Naive thymus-derived CD4-positive, alpha-beta T cell (primary cell): Measurements from ENCODE around the gene SCP2. TPM values are rescaled to one million over a fixed set of nuclear protein-coding genes. Genes with fewer than 3 reads are reported as not detected.
A peak's percentile ranks its signal among the peaks of the same experiment; 100 is the strongest.

Experiments
- ATAC-seq: fragments of 150-1000 bp; cut with Tn5 transposase; 2 replicates; pipeline ENCODE4 v1.10.0; 2021; ENCODE audit warnings: mild to moderate bottlenecking, moderate library complexity
- CTCF ChIA-PET: fragments of 350-600 bp; sonication (Branson Sonifier 250); formaldehyde crosslinking; loops from one replicate; lab custom pipeline; 2021; ENCODE audit warnings: antibody characterized with exemption; lab: Charles Lee
- POLR2A ChIA-PET: fragments of 350-600 bp; sonication (Branson Sonifier 250); formaldehyde crosslinking; loops from one replicate; lab custom pipeline; 2021; ENCODE audit warnings: antibody characterized with exemption, inconsistent platforms; lab: Charles Lee
- DNase-seq, 9 donors: peaks; one replicate each; pipeline versions ENCODE4 v3.0.0 to v3.0.0-alpha.2; 2020 to 2022; ENCODE audit warnings: mixed read lengths in 1 of 9
- H3K27ac ChIP-seq: one replicate; pipeline ENCODE4 v1.7.0; 2013; ENCODE audit warnings: mild to moderate bottlenecking, low read depth, low read length, moderate library complexity
- H3K27me3 ChIP-seq, 2 donors: one replicate each; pipeline ENCODE4 v1.7.0; 2013; ENCODE audit warnings: low read length in 2 of 2, mild to moderate bottlenecking in 2 of 2, moderate library complexity in 2 of 2; ENCODE audit not compliant: control insufficient read depth in 2 of 2, insufficient read depth in 2 of 2
- H3K36me3 ChIP-seq, 3 experiments: 1 replicate in 2 of 3; 2 replicates in 1 of 3; pipeline ENCODE4 v1.7.0; 2013; ENCODE audit warnings: low read length in 3 of 3, mild to moderate bottlenecking in 3 of 3, moderate library complexity in 1 of 3; ENCODE audit not compliant: insufficient read depth in 3 of 3, control insufficient read depth in 2 of 3
- H3K4me1 ChIP-seq, 2 donors: one replicate each; pipeline ENCODE4 v1.7.0; 2013; ENCODE audit warnings: low read length in 2 of 2, mild to moderate bottlenecking in 2 of 2, moderate library complexity in 1 of 2; ENCODE audit not compliant: control insufficient read depth in 2 of 2, insufficient read depth in 2 of 2
- H3K4me3 ChIP-seq: 2 replicates; pipeline ENCODE4 v1.7.0; 2013; ENCODE audit warnings: mild to moderate bottlenecking, low read length
- H3K9me3 ChIP-seq, 3 experiments: 1 replicate in 2 of 3; 2 replicates in 1 of 3; pipeline ENCODE4 v1.7.0; 2013; ENCODE audit warnings: low read length in 3 of 3; ENCODE audit not compliant: control insufficient read depth in 2 of 3
- H3K27ac Mint-ChIP-seq, 9 donors: one replicate each; pipeline ENCODE4 v1.8.0; 2020 to 2022; ENCODE audit warnings: mixed read lengths in 9 of 9, mild to moderate bottlenecking in 8 of 9, moderate library complexity in 5 of 9, inconsistent platforms in 2 of 9
- H3K27me3 Mint-ChIP-seq, 5 donors: one replicate each; pipeline ENCODE4 v1.8.0; 2021 to 2022; ENCODE audit warnings: mixed read lengths in 5 of 5, mild to moderate bottlenecking in 1 of 5
- H3K36me3 Mint-ChIP-seq, 5 donors: one replicate each; pipeline ENCODE4 v1.8.0; 2020 to 2022; ENCODE audit warnings: mixed read lengths in 5 of 5, mild to moderate bottlenecking in 3 of 5, inconsistent platforms in 1 of 5
- H3K4me1 Mint-ChIP-seq, 7 donors: one replicate each; pipeline ENCODE4 v1.8.0; 2020 to 2022; ENCODE audit warnings: mixed read lengths in 7 of 7, mild to moderate bottlenecking in 3 of 7, inconsistent platforms in 1 of 7
- H3K4me3 Mint-ChIP-seq, 10 donors: one replicate each; pipeline ENCODE4 v1.8.0; 2020 to 2022; ENCODE audit warnings: mild to moderate bottlenecking in 10 of 10, mixed read lengths in 10 of 10, moderate library complexity in 6 of 10, inconsistent platforms in 2 of 10
- H3K9me3 Mint-ChIP-seq, 11 donors: one replicate each; pipeline ENCODE4 v1.8.0; 2020 to 2022; ENCODE audit warnings: mixed read lengths in 11 of 11, mild to moderate bottlenecking in 4 of 11, inconsistent platforms in 1 of 11, moderate library complexity in 1 of 11
- intact Hi-C, 2 donors: fragments of 100-400 bp; cut with micrococcal nuclease; formaldehyde crosslinking; loops; one replicate each; pipeline ENCODE4 v1.15.1; 2023
- polyA plus RNA-seq, 2 donors: library from polyadenylated mRNA; unstranded; fragments of 300-500 nt; fragmentation: Illumina TruSeq; gene quantifications; one replicate each; pipeline ENCODE4 v1.2.3, GENCODE V29; 2021
- total RNA-seq, 6 experiments: library from RNA in 5 of 6; stranded (reverse) in 5 of 6; gene quantifications; 1 replicate in 5 of 6; 2 replicates in 1 of 6; pipeline ENCODE4 v1.2.3 and lab custom pipeline; 2021 to 2026

Gene SCP2
- total and polyA plus RNA-seq, 7 experiments from 2014 or later = 39.4 to 163 (median 69.6) TPM

GRCh38 chr1:53066488-53066887, 139.4 kb downstream of the SCP2 start:
- no peaks in the 10 kb centered on the region for H3K9me3 ChIP-seq
- Mint-ChIP-seq H3K27me3 (peaks cover 18 to 34% (median 29%) of the 10 kb centered on the region in 5 donors), H3K4me1 (peaks cover 0 to 15% (median 10%) of the 10 kb centered on the region in 7 donors), H3K4me3 (no peak overlapping the region), H3K27ac (no peak overlapping the region), H3K36me3 (no peaks in the 10 kb centered on the region), H3K9me3 (no peaks in the 10 kb centered on the region)
- H3K4me3 ChIP-seq = no peak overlapping the region
- POLR2A ChIA-PET = no interaction called here
- H3K4me1 ChIP-seq = peaks cover 0 to 9% of the 10 kb centered on the region in 2 donors
- H3K27ac ChIP-seq = no peak overlapping the region
- H3K36me3 ChIP-seq = no peaks in the 10 kb centered on the region
- peaks cover 0 to 14% of the 10 kb centered on the region in 2 donors for H3K27me3 ChIP-seq
- intact Hi-C loops = no loop called here
- CTCF ChIA-PET = interaction anchor here (0.6 kb wide), 1 partner anchor 1950 kb away, joined by 3 read pairs; no protein-coding TSS in a partner anchor
- DNase-seq (no peak), ATAC-seq (no peak)

DNA sequence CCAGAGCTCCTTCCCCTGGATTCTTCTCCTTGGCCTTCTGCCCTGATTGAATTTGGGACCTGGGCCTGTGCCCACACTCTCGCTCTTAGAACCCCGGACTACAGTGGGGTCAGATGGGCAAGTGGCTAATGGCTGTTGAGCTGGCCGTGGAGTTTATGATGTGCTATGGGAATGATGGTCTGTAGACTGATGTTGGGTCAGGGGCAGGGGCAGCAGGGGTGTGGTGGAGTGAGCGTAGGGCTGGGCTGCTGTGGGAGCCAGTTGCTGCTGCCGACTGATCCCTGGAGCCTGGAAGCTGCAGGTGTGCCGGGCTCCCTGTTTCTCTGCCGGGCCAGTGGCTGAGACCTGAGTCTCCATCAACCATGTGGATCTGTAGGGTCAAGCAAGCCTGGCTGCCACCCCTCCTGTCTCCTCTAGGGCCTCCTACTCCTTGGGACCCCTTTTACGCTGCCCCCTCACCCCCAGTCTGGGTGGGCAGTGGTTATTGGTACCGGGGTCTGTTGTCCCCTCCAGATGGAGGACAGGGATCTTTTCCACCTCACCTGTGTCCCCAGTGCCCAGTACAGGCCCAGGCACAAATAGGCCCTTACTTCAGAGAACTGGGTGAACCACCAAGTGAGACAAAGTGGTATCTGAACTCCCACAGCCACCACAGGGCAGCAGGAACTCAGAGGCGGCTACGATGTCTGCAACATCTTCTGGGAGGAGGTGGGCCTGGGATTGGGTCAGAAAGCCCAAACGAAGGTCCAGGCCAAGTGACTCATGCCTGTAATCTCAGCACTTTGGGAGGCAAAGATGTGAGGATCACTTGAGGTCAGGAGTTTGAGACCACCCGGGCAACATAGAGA, 140.0 kb downstream of the SCP2 start:
- Histone ChIP-seq H3K27me3 (peaks cover 0 to 14% of the 10 kb centered on the region in 2 donors), H3K4me3 (no peak overlapping the region), H3K9me3 (no peaks in the 10 kb centered on the region), H3K36me3 (no peaks in the 10 kb centered on the region), H3K4me1 (peaks cover 0 to 9% of the 10 kb centered on the region in 2 donors), H3K27ac (no peak overlapping the region)
- ChIA-PET CTCF (no interaction called here), POLR2A (no interaction called here)
- H3K27me3 Mint-ChIP-seq = peaks cover 18 to 32% (median 28%) of the 10 kb centered on the region in 5 donors
- H3K9me3 Mint-ChIP-seq = no peaks in the 10 kb centered on the region
- DNase-seq (no peak), ATAC-seq (no peak)
- H3K27ac Mint-ChIP-seq = no peak overlapping the region
- H3K36me3 Mint-ChIP-seq = no peaks in the 10 kb centered on the region
- intact Hi-C loops = no loop called here
- no peak overlapping the region for H3K4me3 Mint-ChIP-seq
- peaks cover 0 to 12% (median 9%) of the 10 kb centered on the region in 7 donors for H3K4me1 Mint-ChIP-seq

- H3K27ac Mint-ChIP-seq = no peak overlapping the region
These were observed 140.8 kb downstream of the SCP2 start for GRCh38 chr1:53067886-53068285.

DNA sequence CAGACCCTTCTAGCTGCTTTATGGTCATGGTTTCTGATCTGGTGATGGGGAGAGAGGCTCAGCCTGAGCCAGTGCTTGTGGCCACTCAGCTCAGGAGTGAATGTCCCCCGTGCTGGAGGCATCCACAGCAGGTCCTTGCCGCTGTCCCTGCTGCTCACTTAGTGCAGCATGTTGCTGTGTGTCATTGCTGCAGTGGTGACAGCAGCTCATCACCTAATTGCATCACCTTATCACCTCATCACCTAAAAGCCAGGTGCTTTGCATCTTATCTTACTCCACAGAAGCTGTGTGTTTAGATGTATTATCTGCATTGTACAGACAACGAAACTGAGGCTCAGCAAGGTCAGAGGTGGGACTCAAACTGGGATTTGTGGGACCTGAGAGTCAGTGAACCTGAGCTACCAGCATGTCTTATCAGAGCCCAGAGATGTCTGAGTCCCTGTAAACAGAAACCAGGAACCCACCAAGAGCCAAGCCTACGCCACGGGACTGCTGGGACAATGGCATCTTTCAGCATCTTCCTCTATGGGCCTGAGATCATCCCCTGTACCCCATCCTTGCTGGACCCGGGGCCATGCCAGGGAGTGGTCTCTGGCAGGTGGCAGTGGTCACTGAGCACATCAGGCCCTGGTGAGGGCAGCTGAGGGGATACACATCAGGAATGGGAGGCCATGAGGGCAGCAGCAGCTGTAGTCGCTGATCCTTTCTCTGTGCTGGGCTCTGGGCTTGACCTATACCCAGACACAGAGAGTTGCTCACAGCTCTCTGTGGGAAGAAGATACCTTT, 141.4 kb downstream of the SCP2 start:
- Mint-ChIP-seq H3K9me3 (no peaks in the 10 kb centered on the region), H3K4me1 (peaks cover 0 to 7% (median 3%) of the 10 kb centered on the region in 7 donors), H3K4me3 (no peak overlapping the region), H3K27ac (no peak overlapping the region), H3K27me3 (peaks cover 12 to 24% (median 21%) of the 10 kb centered on the region in 5 donors), H3K36me3 (no peaks in the 10 kb centered on the region)
- DNase-seq (peak in 1 of 9 donors; percentile 4), ATAC-seq (no peak)
- no peak overlapping the region for H3K4me3 ChIP-seq
- no peaks in the 10 kb centered on the region for H3K4me1 ChIP-seq
- no peaks in the 10 kb centered on the region for H3K36me3 ChIP-seq
- H3K27me3 ChIP-seq = peaks cover 0 to 5% of the 10 kb centered on the region in 2 donors
- ChIA-PET POLR2A (no interaction called here), CTCF (no interaction called here)
- no peaks in the 10 kb centered on the region for H3K9me3 ChIP-seq
- intact Hi-C loops = no loop called here
- no peak overlapping the region for H3K27ac ChIP-seq

More at GRCh38 chr1:53067886-53068285, 140.8 kb downstream of the SCP2 start:
- ChIA-PET CTCF (no interaction called here), POLR2A (no interaction called here)
- Histone ChIP-seq H3K4me1 (peaks cover 0 to 1% of the 10 kb centered on the region in 2 donors), H3K27me3 (peaks cover 0 to 10% of the 10 kb centered on the region in 2 donors), H3K36me3 (no peaks in the 10 kb centered on the region), H3K27ac (no peak overlapping the region), H3K4me3 (no peak overlapping the region), H3K9me3 (no peaks in the 10 kb centered on the region)
- ATAC-seq = no peak
- no peaks in the 10 kb centered on the region for H3K9me3 Mint-ChIP-seq
- no peak overlapping the region for H3K4me3 Mint-ChIP-seq
- H3K27me3 Mint-ChIP-seq = peaks cover 18 to 30% (median 27%) of the 10 kb centered on the region in 5 donors
- no peak for DNase-seq
- H3K36me3 Mint-ChIP-seq = no peaks in the 10 kb centered on the region
- intact Hi-C loops = no loop called here
- H3K4me1 Mint-ChIP-seq = peaks cover 0 to 12% (median 9%) of the 10 kb centered on the region in 7 donors

- POLR2A ChIA-PET = no interaction called here
- H3K9me3 Mint-ChIP-seq = no peaks in the 10 kb centered on the region
- no peaks in the 10 kb centered on the region for H3K36me3 ChIP-seq
- CTCF ChIA-PET = no interaction called here
- H3K27me3 Mint-ChIP-seq = peaks cover 7 to 17% (median 13%) of the 10 kb centered on the region in 5 donors
- H3K4me3 Mint-ChIP-seq = no peak overlapping the region
- no peak overlapping the region for H3K27ac Mint-ChIP-seq
- ATAC-seq = no peak
- DNase-seq = peak in 1 of 9 donors; percentile 4
- no peaks in the 10 kb centered on the region for H3K36me3 Mint-ChIP-seq
- H3K27me3 ChIP-seq = no peaks in the 10 kb centered on the region
- H3K4me3 ChIP-seq = no peak overlapping the region
- intact Hi-C loops = no loop called here
- H3K4me1 Mint-ChIP-seq = peaks cover 0 to 2% (median 0%) of the 10 kb centered on the region in 7 donors
- no peaks in the 10 kb centered on the region for H3K9me3 ChIP-seq
- no peaks in the 10 kb centered on the region for H3K4me1 ChIP-seq
- H3K27ac ChIP-seq = no peak overlapping the region
These were observed 142.2 kb downstream of the SCP2 start for GRCh38 chr1:53069265-53069662.

GRCh38 chr1:53069663-53070327, 142.7 kb downstream of the SCP2 start:
- H3K4me1 Mint-ChIP-seq = peaks cover 0 to 2% (median 0%) of the 10 kb centered on the region in 7 donors
- intact Hi-C loops = no loop called here
- no peak overlapping the region for H3K27ac Mint-ChIP-seq
- no peaks in the 10 kb centered on the region for H3K4me1 ChIP-seq
- H3K9me3 ChIP-seq = no peaks in the 10 kb centered on the region
- ChIA-PET POLR2A (no interaction called here), CTCF (no interaction called here)
- peak in 1 of 9 donors; percentile 3 for DNase-seq
- no peaks in the 10 kb centered on the region for H3K9me3 Mint-ChIP-seq
- ATAC-seq = no peak
- H3K36me3 ChIP-seq = no peaks in the 10 kb centered on the region
- H3K4me3 ChIP-seq = no peak overlapping the region
- no peak overlapping the region for H3K4me3 Mint-ChIP-seq
- no peaks in the 10 kb centered on the region for H3K27me3 ChIP-seq
- no peaks in the 10 kb centered on the region for H3K36me3 Mint-ChIP-seq
- peaks cover 7 to 13% (median 10%) of the 10 kb centered on the region in 5 donors for H3K27me3 Mint-ChIP-seq
- H3K27ac ChIP-seq = no peak overlapping the region
